Uterus (tissue), 4 donors: Measurements from ENCODE around the gene ADCY10. TPM values are rescaled to one million over a fixed set of nuclear protein-coding genes. Genes with fewer than 3 reads are reported as not detected.
"Not testable (repeated sequence)": the region's sequence is repeated elsewhere in the genome, so short reads cannot be mapped to it uniquely, and the experiment has no call there.

ENCODE experiments used
- DNase-seq, 2 donors: peaks; one replicate each; pipeline ENCODE4 v3.0.0-alpha.2; 2019 to 2020
- H3K27ac ChIP-seq, 2 donors: fragments of 200-600 bp; sonication (generic); 1 replicate in 1 of 2; 2 replicates in 1 of 2; pipeline ENCODE4 v1.5.1; 2016 to 2018
- H3K27me3 ChIP-seq, 2 donors: fragments of 200-600 bp; sonication (generic); one replicate each; pipeline ENCODE4 v1.5.1; 2018 to 2019; ENCODE audit warnings: control low read depth in 1 of 2
- H3K36me3 ChIP-seq, 2 donors: fragments of 200-600 bp; sonication (generic); one replicate each; pipeline ENCODE4 v1.5.1; 2019; ENCODE audit warnings: control low read depth in 1 of 2
- H3K4me1 ChIP-seq, 2 donors: fragments of 200-600 bp; sonication (generic); one replicate each; pipeline ENCODE4 v1.5.1; 2018 to 2019; ENCODE audit warnings: control low read depth in 1 of 2
- H3K4me3 ChIP-seq, 2 donors: fragments of 200-600 bp; sonication (generic); 1 replicate in 1 of 2; 2 replicates in 1 of 2; pipeline ENCODE4 v1.5.1; 2018 to 2019; ENCODE audit warnings: mild to moderate bottlenecking in 1 of 2
- H3K9me3 ChIP-seq, 2 donors: fragments of 200-600 bp; sonication (generic); one replicate each; pipeline ENCODE4 v1.5.1; 2019; ENCODE audit warnings: control low read depth in 1 of 2
- CTCF ChIP-seq, 4 experiments: fragments of 200-600 bp in 2 of 4; fragments of 450-650 bp in 2 of 4; sonication (generic) in 2 of 4; IDR thresholded peaks; one replicate each; pipeline ENCODE4 v1.5.1; 2016 to 2019; ENCODE audit warnings: antibody characterized with exemption in 4 of 4, mild to moderate bottlenecking in 2 of 4, moderate library complexity in 1 of 4
- POLR2A ChIP-seq, 2 donors: fragments of 450-650 bp; IDR thresholded peaks; one replicate each; pipeline ENCODE4 v1.6.1; 2016; ENCODE audit warnings: antibody characterized with exemption in 2 of 2, mild to moderate bottlenecking in 1 of 2, moderate library complexity in 1 of 2
- intact Hi-C: fragments of 100-400 bp; cut with DNase I; formaldehyde crosslinking; loops from one replicate; pipeline ENCODE4 v1.15.1; 2023; ENCODE audit warnings: low total_unique reads
- total RNA-seq, 4 donors: library from RNA; depleted of rRNA in 3 of 4; stranded (reverse); fragments of >200 nt in 3 of 4; gene quantifications; one replicate each; pipeline versions ENCODE4 v1.1.0 to v1.2.4, GENCODE V29; 2014 to 2023
- donor health status: DM: yes; HTN: yes; CAD: no.

The ADCY10 gene
- total RNA-seq, 4 donors from 2014 or later: 0.26 to 1.2 (median 0.52) TPM

- H3K36me3 ChIP-seq: no peaks in the 10 kb centered on the region
- no peak for TF ChIP-seq CTCF (IDR thresholded peaks at IDR 0.05)
- no peak for TF ChIP-seq POLR2A (IDR thresholded peaks at IDR 0.05)
- no peaks in the 10 kb centered on the region for H3K27me3 ChIP-seq
- H3K27ac ChIP-seq: no peak overlapping the region
- intact Hi-C loops: no loop called here
- H3K4me3 ChIP-seq: no peak overlapping the region
- H3K4me1 ChIP-seq: no peaks in the 10 kb centered on the region
- DNase-seq: no peak
- no peaks in the 10 kb centered on the region for H3K9me3 ChIP-seq
Observed at GRCh38 chr1:167893798-167894197, 20.1 kb downstream of the ADCY10 start.

- H3K4me1 ChIP-seq: no peaks in the 10 kb centered on the region
- H3K9me3 ChIP-seq: no peaks in the 10 kb centered on the region
- H3K27ac ChIP-seq: no peak overlapping the region
- intact Hi-C loops: no loop called here
- no peak for TF ChIP-seq CTCF (IDR thresholded peaks at IDR 0.05)
- TF ChIP-seq POLR2A (IDR thresholded peaks at IDR 0.05): no peak
- no peak overlapping the region for H3K4me3 ChIP-seq
- H3K36me3 ChIP-seq: no peaks in the 10 kb centered on the region
- no peak for DNase-seq
- H3K27me3 ChIP-seq: no peaks in the 10 kb centered on the region
Observed at GRCh38 chr1:167890400-167890799, 23.5 kb downstream of the ADCY10 start.

GRCh38 chr1:167887187-167887586 lies 26.7 kb downstream of the ADCY10 start:
- H3K36me3 ChIP-seq, DNase-seq, H3K9me3 ChIP-seq, H3K27ac ChIP-seq, intact Hi-C loops, H3K27me3 ChIP-seq, H3K4me3 ChIP-seq, H3K4me1 ChIP-seq: not testable (repeated sequence)

GRCh38 chr1:167882376-167882775 lies 31.6 kb downstream of the ADCY10 start:
- Histone ChIP-seq H3K27ac (no peak overlapping the region), H3K4me3 (no peak overlapping the region), H3K9me3 (no peaks in the 10 kb centered on the region), H3K36me3 (no peaks in the 10 kb centered on the region), H3K27me3 (no peaks in the 10 kb centered on the region), H3K4me1 (no peaks in the 10 kb centered on the region)
- intact Hi-C loops: no loop called here
- TF ChIP-seq CTCF (IDR thresholded peaks at IDR 0.05): no peak
- TF ChIP-seq POLR2A (IDR thresholded peaks at IDR 0.05): no peak
- DNase-seq: no peak

GRCh38 chr1:167881786-167882185 lies 32.1 kb downstream of the ADCY10 start:
- Histone ChIP-seq H3K4me3 (no peak overlapping the region), H3K9me3 (no peaks in the 10 kb centered on the region), H3K27ac (no peak overlapping the region), H3K4me1 (no peaks in the 10 kb centered on the region), H3K36me3 (no peaks in the 10 kb centered on the region), H3K27me3 (no peaks in the 10 kb centered on the region)
- DNase-seq: no peak
- intact Hi-C loops: no loop called here
- TF ChIP-seq CTCF (IDR thresholded peaks at IDR 0.05) (no peak), POLR2A (IDR thresholded peaks at IDR 0.05) (no peak)

- H3K27ac ChIP-seq: no peak overlapping the region
- no peaks in the 10 kb centered on the region for H3K36me3 ChIP-seq
- DNase-seq: no peak
- H3K27me3 ChIP-seq: no peaks in the 10 kb centered on the region
- intact Hi-C loops: no loop called here
- no peaks in the 10 kb centered on the region for H3K4me1 ChIP-seq
- no peak overlapping the region for H3K4me3 ChIP-seq
- no peaks in the 10 kb centered on the region for H3K9me3 ChIP-seq
- TF ChIP-seq CTCF (IDR thresholded peaks at IDR 0.05) (no peak), POLR2A (IDR thresholded peaks at IDR 0.05) (no peak)
Observed at GRCh38 chr1:167881069-167881468, 32.9 kb downstream of the ADCY10 start.
